Ovary (tissue), 9 donors: Measurements from ENCODE around the gene PTPRO. TPM values are rescaled to one million over a fixed set of nuclear protein-coding genes. Genes with fewer than 3 reads are reported as not detected.

Experiments used
- DNase-seq, 5 donors: peaks; one replicate each; pipeline ENCODE4 v3.0.0-alpha.2; 2019 to 2020
- H3K27ac ChIP-seq, 2 donors: fragments of 200-600 bp; one replicate each; pipeline versions ENCODE4 v1.5.1 to v1.8.0; 2019 to 2022
- H3K27me3 ChIP-seq: fragments of 200-600 bp; one replicate; pipeline ENCODE4 v1.8.0; 2022
- H3K36me3 ChIP-seq: fragments of 200-600 bp; sonication (generic); one replicate; pipeline ENCODE4 v1.5.1; 2019
- H3K4me1 ChIP-seq: one replicate; pipeline ENCODE4 v1.8.1; 2013; ENCODE audit warnings: mild to moderate bottlenecking, moderate library complexity; ENCODE audit not compliant: insufficient read depth
- H3K4me3 ChIP-seq: fragments of 200-600 bp; sonication (generic); one replicate; pipeline ENCODE4 v1.5.1; 2017
- H3K9me3 ChIP-seq, 2 donors: fragments of 200-600 bp in 1 of 2; sonication (generic) in 1 of 2; one replicate each; pipeline versions ENCODE4 v1.5.1 to v1.8.1; 2013 to 2019; ENCODE audit warnings: mild to moderate bottlenecking in 1 of 2, moderate library complexity in 1 of 2
- CTCF ChIP-seq, 3 donors: fragments of 450-650 bp in 2 of 3; fragments of 200-600 bp in 1 of 3; IDR thresholded peaks; one replicate each; pipeline versions ENCODE4 v1.5.1 to v1.8.0; 2016 to 2022; ENCODE audit warnings: antibody characterized with exemption in 3 of 3, mild to moderate bottlenecking in 1 of 3
- EP300 ChIP-seq: sonication (generic); formaldehyde crosslinking; IDR thresholded peaks from one replicate; pipeline ENCODE4 v1.6.1; 2017; ENCODE audit warnings: antibody characterized with exemption
- POLR2A ChIP-seq: fragments of 450-650 bp; IDR thresholded peaks from one replicate; pipeline ENCODE4 v1.6.1; 2017; ENCODE audit warnings: antibody characterized with exemption, mild to moderate bottlenecking, moderate library complexity
- WGBS, 3 donors: extraction: QIAGEN DNeasy Blood & Tissue Kit in 1 of 3; methylation state at CpG; one replicate each; pipeline versions ENCODE4 v1.1.5 to v1.1.7; 2013 to 2017; 5-methylcytosine and 5-hydroxymethylcytosine counted together
- intact Hi-C, 4 donors: fragments of 100-400 bp; cut with DNase I; formaldehyde crosslinking; loops; one replicate each; pipeline versions ENCODE4 v1.11.0 to v1.15.1; 2022 to 2023
- polyA plus RNA-seq, 2 donors: library from polyadenylated mRNA; stranded (reverse); fragments of 200-250 nt in 1 of 2; fragments of 350-450 nt in 1 of 2; fragmentation: Illumina TruSeq in 1 of 2; extraction: RNeasy Lipid Tissue Mini Kit (QIAGEN cat#74804) in 1 of 2; gene quantifications; one replicate each; pipeline ENCODE4 v1.2.3, GENCODE V29; 2013 to 2014
- total RNA-seq, 7 donors: library from RNA; depleted of rRNA in 2 of 7; stranded (reverse); fragments of >200 nt in 2 of 7; fragmentation: NEBNext Ultra II Directional in 3 of 7; extraction: Animal tissue kit (Norgen Biotek cat#: 25700) in 3 of 7; gene quantifications; one replicate each; pipeline versions ENCODE4 v1.1.0 to v1.2.4, GENCODE V29; 2016 to 2023
- donor health status: DM: no; HTN: no; CAD: no; lungs with moderate emphysema.
- donor health status: DM: no; HTN: no; CAD: no.
- donor health status: Bipolar disorder and iron deficiency.
- donor health status: DM: yes; HTN: yes; CAD: no.
- donor health status: DM: no; HTN: no; CAD: no.
- donor health status: DM: yes; HTN: yes; CAD: no.

PTPRO gene
- total and polyA plus RNA-seq, 9 donors, result 0.30 to 3.7 (median 0.83) TPM

- Histone ChIP-seq H3K4me3 (no peak overlapping the region), H3K27me3 (no peaks in the 10 kb centered on the region), H3K27ac (no peak overlapping the region), H3K9me3 (no peaks in the 10 kb centered on the region), H3K4me1 (no peaks in the 10 kb centered on the region), H3K36me3 (no peaks in the 10 kb centered on the region)
- TF ChIP-seq POLR2A (no peak), EP300 (no peak), CTCF (IDR thresholded peaks at IDR 0.05) (no peak)
- DNase-seq, result no peak
- intact Hi-C loops, result no loop called here
- 82 to 89% (median 84%) methylated on average over 2 of the region's 2 CpGs for WGBS, 3 donors
Observed at GRCh38 chr12:15334225-15334624, 11.9 kb downstream of the PTPRO start.

GRCh38 chr12:15335959-15336358 lies 13.7 kb downstream of the PTPRO start:
- TF ChIP-seq EP300, result no peak
- no peak for TF ChIP-seq POLR2A
- TF ChIP-seq CTCF (IDR thresholded peaks at IDR 0.05), result no peak
- no peak overlapping the region for H3K27ac ChIP-seq
- no peaks in the 10 kb centered on the region for H3K27me3 ChIP-seq
- no peaks in the 10 kb centered on the region for H3K4me1 ChIP-seq
- intact Hi-C loops, result no loop called here
- 83 to 91% (median 87%) methylated on average over 2 of the region's 2 CpGs for WGBS, 3 donors
- DNase-seq, result no peak
- no peaks in the 10 kb centered on the region for H3K9me3 ChIP-seq
- H3K4me3 ChIP-seq, result no peak overlapping the region
- H3K36me3 ChIP-seq, result no peaks in the 10 kb centered on the region

- Histone ChIP-seq H3K36me3 (no peaks in the 10 kb centered on the region), H3K27ac (no peak overlapping the region), H3K4me1 (no peaks in the 10 kb centered on the region), H3K9me3 (no peaks in the 10 kb centered on the region), H3K4me3 (no peak overlapping the region), H3K27me3 (no peaks in the 10 kb centered on the region)
- intact Hi-C loops, result no loop called here
- TF ChIP-seq EP300, result no peak
- no peak for TF ChIP-seq POLR2A
- no peak for TF ChIP-seq CTCF (IDR thresholded peaks at IDR 0.05)
- WGBS, 3 donors, result 58 to 69% (median 63%) methylated on average over 9 of the region's 9 CpGs
- DNase-seq, result no peak
Observed at GRCh38 chr12:15336768-15337553, 14.7 kb downstream of the PTPRO start.

DNA sequence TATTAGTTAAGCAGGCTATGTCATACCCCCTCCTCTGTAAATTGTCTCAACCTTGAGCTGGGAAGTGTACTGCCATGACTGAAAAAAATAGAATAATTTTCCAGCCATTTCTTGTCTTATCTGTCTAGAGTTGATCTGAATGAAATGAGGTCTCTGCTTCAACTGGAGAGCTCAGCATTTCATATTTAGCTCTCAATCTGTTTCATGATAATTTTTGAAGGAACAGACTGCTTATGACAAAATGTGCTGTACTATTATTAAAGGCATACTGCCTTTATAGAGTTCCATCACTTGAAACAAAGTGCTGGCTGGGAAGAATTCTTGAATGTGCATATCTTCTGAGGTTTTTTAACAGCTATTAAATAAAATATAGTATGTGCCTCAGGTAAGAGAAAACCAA lies 19.1 kb downstream of the PTPRO start:
- H3K36me3 ChIP-seq, result no peaks in the 10 kb centered on the region
- H3K4me1 ChIP-seq, result no peaks in the 10 kb centered on the region
- DNase-seq, result no peak
- no peaks in the 10 kb centered on the region for H3K27me3 ChIP-seq
- intact Hi-C loops, result no loop called here
- no peak overlapping the region for H3K4me3 ChIP-seq
- no peaks in the 10 kb centered on the region for H3K9me3 ChIP-seq
- H3K27ac ChIP-seq, result no peak overlapping the region
- TF ChIP-seq CTCF (IDR thresholded peaks at IDR 0.05) (no peak), EP300 (no peak), POLR2A (no peak)
